NOMO-1 treated with dmso at 0.1 percent for 144 hours (cell line): ENCODE results near the gene AGR2.
"Not testable (repeated sequence)": the region's sequence is repeated elsewhere in the genome, so short reads cannot be mapped to it uniquely, and the experiment has no call there.

Experiments
- DNase-seq: peaks from one replicate; lab custom pipeline; 2025; ENCODE audit not compliant: unreplicated experiment; lab: John Stamatoyannopoulos, UW

The AGR2 gene

DNA sequence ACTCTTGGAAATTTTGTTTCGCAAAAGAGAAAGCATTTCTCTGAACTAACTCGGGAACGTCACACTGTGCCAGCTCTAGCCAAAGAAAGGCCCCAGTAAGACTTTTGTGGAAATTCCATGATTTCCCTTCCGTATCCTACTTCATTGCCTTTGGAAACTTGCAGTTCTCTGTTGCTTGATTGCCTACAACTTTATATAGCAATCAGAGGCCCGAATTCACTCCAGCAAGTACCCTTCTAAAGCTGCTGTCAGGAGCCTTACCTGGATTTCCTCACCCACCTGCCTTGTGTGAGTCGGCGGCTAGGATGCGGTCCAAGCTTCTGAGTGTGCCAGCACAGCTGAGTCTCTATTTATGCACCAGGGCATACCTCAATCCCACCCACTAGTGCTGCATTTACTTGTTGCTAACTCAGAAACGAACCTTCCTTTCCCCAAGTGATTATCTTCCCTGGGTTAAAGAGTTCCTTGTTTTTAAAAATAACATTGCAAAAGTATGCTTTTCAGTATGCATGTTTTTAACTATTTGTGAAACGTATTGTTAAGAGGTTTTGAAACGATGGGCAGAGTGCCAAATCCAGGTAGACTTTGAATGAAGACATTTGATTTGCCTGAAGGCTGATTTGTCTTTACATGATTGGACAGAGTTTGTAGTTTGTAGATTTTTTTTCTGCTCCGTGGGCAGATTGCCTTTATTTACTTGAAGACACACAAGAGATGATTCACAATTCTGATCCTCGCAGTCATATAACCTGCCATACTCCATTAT, at the start of gene AGR2:
Gene AGR2 (minus strand): TSS at position 326 of the 766 bp plus-strand sequence. CDS start 3,203 bp downstream, outside the sequence.
- no peak for DNase-seq

- DNase-seq, result not testable (repeated sequence)
These were observed 48.4 kb upstream of the AGR2 start for GRCh38 chr7:16853189-16853588.

- peak; percentile 55 for DNase-seq
These were observed 47.0 kb upstream of the AGR2 start for GRCh38 chr7:16851829-16852228.

- peak; percentile 11 for DNase-seq
These were observed 46.0 kb upstream of the AGR2 start for GRCh38 chr7:16850614-16851466.

GRCh38 chr7:16849296-16850148, 44.7 kb upstream of the AGR2 start:
- DNase-seq, result no peak

- no peak for DNase-seq
These were observed 42.6 kb upstream of the AGR2 start for GRCh38 chr7:16847381-16847860.

- no peak for DNase-seq
These were observed 41.9 kb upstream of the AGR2 start for GRCh38 chr7:16846601-16847165.

DNA sequence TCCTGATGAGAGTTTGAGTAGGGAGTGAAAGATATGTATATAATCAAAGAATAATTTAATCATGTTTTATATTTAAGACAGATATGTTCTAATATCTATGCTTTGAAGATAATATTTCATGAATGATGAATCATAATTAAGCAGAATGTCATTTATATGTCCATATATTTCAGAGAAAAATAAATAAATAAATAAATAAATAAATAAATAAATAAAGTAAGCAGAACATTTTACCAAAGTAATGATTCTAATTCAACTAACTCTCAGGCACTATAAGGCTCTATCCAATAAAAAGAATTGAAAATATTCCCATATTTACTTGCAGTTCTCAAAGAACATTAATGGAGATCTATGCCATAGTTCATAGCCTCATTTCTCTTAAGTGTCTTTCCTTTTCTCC, 40.9 kb upstream of the AGR2 start:
- no peak for DNase-seq

DNA sequence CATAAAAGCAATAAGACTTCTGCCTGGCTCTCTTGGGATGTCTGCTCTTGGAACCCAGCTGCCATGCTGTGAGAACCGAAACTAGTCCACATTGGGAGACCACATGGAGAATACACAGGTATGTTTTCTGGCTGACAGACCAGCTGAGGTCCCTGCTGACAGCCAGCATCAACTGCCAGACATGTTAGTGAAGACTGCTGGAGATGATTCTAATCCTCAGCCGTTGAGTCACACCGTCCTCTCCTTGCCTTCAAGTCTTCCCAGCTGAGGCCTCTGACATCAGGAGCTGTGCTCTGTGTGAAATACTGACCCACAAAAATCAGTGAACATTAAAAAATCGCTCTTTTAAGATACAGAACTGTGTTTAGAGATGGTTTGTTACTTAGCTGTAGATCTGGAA, 36.9 kb upstream of the AGR2 start:
- DNase-seq, result no peak

DNA sequence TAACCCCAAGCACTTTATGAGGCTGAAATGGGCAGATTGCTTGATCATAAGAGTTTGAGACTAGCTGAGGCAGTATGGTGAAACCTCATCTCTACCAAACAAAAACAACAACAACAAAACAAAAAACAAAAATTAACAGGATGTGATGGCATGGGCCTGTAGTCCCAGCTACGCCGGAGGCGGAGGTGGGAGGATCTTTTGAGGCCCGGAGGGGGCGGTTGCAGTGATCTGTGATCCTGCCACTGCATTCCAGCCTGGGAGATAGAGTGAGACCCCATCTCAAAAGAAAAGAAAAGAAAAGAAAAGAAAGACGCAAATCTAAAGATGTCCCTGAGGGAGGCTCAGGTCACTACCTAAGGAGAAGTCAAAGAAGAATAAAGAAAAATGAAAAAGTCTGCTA, 35.3 kb upstream of the AGR2 start:
- no peak for DNase-seq

- DNase-seq, result no peak
These were observed 34.8 kb upstream of the AGR2 start for GRCh38 chr7:16839646-16840045.

GRCh38 chr7:16838891-16839290, 34.1 kb upstream of the AGR2 start:
- DNase-seq, result no peak

- DNase-seq, result no peak
These were observed 33.6 kb upstream of the AGR2 start for GRCh38 chr7:16838386-16838785.

DNA sequence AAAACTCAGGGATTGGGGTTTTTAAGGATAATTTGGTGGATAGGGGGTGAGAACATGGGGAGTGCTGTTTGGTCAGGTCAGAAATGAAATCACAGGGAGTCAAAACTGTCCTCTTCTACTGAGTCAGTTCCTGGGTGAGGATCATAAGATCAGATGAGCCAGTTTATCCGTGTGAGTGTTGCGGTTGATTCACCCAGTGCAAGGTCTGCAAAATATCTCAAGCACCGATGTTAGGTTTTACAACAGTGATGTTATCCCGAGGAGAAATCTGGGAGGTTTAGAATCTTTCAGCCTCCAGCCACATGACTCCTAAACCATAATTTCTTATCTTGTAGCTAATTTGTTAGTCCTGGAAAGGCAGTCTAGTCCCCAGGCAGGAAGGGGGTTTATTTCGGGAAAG, 31.7 kb upstream of the AGR2 start:
- no peak for DNase-seq

DNA sequence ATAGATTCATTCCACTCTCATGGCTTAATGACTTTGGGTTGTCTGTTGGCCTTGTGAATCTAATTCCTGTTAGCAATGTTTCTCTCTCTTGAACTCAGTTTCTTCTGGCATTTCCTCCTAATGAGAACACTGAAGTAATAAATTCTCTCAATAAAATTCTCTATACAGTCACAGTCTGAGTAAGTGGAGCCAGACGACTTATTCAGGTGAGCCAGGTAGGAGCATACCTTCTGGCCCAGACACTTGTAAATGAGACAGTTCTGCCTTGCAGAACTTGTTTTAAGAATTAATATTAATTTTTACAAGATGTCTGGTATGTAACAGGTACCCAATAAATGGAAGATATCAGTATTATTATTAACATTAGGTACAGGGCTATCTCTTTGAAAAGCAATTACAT, 28.6 kb upstream of the AGR2 start:
- no peak for DNase-seq

GRCh38 chr7:16826060-16826459, 21.3 kb upstream of the AGR2 start:
- no peak for DNase-seq

- no peak for DNase-seq
These were observed 17.2 kb upstream of the AGR2 start for GRCh38 chr7:16822029-16822428.

- no peak for DNase-seq
These were observed 13.9 kb upstream of the AGR2 start for GRCh38 chr7:16818732-16819131.

DNA sequence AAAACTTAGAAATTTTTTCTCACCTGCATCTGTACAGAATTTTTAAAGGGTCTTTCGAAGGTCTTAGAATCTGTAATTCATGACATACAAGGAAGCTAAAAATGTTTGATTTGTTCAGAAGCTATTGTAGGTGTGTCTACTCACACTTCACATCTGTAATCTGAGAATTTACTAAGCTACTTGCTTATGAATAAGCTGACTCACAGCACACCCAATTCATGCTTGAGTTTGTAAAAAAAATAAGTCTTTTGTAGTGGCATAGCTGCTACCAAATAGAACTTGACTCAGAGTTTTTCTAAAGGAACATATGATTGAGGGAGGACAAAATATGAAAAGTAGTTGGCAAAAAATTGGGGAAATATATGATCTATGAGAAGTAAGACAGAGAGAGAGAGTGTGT, 12.7 kb upstream of the AGR2 start:
- DNase-seq, result no peak

- peak; percentile 56 for DNase-seq
These were observed 12.0 kb upstream of the AGR2 start for GRCh38 chr7:16816824-16817223.

DNA sequence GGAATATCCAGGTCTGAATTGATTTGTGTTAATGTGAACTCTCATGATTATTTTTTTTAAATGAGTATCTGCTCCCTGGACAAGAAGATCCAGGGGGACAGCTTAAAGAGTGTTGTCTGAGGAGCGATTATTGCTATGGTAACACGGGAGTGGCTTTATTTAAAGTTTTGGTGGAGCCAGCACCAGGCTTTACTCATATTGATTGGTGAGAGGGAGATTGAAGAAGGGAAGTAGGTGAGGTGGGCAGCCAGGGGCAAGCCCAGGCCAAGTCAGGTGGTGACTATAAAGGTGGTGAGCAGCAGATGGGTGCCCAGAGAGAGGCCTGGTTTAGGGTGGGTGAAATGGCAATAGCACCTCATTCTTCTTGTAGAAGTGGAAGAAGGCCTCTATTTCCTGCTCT, 10.2 kb upstream of the AGR2 start:
- no peak for DNase-seq
